DMS53 treated with DMSO at 0.1 percent for 48 hours (cell line): Measurements from ENCODE around the gene CHCHD6.

Source experiments
- DNase-seq: peaks from one replicate; lab custom pipeline; 2025; ENCODE audit not compliant: unreplicated experiment; lab: John Stamatoyannopoulos, UW

CHCHD6 gene

DNA sequence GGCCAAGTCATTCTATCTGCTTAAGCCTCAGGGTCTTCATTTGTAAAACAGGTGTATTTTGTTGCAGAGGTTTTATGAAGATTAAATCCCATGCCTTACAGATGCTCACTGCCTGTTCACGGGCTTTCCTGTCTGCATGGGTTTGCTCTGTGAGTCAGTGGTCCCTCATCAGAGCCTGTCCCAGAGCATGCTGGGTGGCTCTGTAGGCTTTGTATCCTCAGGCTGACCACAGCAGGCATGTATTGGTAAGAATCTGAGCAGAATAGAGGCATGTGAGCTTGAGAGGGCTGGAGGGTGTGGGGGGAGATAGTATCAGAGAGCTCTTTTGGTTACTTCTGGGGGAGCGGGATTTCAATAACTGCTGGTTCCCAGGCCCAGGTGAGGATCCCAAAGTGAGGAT, 233.5 kb downstream of the CHCHD6 start:
- no peak for DNase-seq

DNA sequence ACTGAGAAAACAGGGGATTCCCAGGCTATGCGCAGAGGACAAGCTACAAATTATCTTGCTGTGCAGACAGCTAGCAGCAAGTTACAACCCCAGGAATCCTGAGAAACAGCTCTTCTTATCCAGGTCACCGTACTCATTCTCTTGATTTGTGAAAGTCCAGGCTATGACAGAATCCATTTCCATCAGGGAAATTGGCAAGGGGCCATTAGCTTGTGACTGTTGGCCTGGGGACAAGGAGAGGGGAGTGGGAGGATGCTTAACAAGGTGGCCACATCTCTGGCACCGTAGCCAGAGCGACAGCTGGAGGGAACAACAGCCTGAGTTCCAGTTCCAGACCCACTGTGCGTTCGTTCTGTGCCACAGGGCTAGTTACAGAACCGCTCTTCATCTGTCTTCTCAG, 233.9 kb downstream of the CHCHD6 start:
- no peak for DNase-seq

DNA sequence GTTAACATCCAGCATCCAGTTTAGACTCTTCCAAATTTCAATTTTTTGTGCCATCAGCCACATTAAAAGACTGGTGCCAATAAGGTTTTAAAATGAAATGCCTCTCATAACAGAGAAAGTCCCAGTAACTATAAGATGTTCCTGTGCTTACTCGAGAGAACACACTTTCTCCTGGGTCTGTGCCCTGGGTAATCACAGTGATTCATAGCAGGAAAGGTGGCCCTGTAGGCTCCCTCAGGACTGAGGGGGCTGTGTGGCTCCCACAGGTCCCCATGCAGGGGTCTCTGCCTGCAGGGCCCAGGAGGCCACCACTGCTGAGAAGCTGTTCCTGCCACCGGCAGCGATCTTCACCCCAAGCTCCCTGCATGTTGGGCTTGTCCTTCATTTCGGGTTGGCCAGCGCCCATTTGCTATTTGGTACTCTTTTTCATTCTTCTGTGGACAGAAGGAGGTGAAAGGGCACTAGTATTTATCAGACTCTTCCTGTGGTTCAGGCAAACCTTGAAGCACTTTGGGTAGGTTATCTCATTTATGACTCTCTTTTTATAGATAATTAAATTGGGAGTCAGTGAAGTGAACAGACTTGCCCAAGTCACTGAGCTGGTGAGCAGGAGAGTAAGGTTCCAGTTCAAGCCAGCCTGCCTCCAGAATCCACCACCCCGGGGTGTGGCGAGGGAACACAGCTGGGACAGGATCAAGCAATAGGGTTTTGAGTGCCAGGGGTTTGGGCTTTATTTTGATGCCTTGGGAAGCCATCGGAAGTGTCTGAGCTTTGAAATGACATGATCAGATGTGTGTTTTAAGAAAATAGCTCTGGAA, 234.7 kb downstream of the CHCHD6 start:
- no peak for DNase-seq

DNA sequence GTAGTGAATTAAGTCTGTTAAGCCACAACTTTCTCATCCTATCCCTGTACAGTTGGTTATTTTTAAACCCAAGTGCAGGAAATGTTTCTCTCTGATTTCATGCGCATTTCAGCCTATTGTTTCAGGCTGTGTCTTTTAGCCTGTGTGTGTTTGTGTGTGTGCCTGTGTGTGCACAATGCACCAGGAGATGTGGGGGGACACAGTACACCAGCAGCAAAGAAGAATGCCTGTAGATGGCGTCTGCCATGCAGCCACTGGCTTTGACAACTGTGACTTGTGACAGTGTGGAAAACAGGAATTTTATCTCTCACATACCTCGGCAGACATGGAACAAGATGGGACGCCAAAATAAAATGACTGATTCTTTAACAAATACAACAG, 235.3 kb downstream of the CHCHD6 start:
- DNase-seq = no peak

DNA sequence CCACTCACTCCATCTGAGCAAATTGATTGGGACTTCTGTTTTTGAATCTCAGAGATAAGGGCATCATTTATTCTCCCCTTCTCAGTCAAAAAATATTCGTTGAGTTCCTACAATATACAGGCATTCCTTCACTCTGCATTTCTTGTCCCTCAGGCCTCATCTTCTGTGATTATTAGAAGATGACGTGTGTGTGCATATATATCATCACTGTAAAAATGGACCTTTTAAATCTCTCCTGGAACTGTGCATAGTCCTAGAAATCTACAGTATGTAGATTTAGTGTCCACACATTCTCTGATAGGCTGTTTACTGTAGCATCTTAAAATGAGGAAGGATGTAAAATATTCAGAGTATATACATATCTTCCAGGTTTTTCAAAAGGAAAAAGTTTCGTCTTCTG, 235.7 kb downstream of the CHCHD6 start:
- DNase-seq = no peak

DNA sequence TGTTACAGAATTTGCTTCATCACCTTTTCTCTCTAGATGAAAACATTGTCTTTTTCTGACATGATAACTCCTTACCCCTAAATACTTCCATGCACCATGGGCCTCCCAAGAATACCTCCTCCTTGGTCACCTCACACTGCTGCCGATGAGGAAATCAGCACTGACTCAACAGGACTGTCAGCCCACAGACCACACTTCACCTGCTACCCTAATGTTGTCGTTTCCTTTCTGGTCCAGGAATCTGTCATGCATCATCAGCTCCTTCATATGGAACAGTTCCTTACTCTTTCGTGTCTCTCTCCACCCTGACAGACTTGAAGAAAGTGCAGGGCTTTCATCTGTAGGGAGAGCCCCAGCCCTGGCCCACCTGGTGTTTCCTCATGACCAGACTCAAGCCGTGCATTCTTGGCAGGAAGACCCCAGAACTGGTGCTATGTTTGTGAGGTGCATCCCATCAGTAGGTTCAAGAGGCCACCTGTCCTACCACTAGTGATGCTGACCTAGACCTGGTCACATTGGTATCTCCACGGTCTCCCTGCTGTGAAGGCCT, 237.8 kb downstream of the CHCHD6 start:
- DNase-seq = no peak

DNA sequence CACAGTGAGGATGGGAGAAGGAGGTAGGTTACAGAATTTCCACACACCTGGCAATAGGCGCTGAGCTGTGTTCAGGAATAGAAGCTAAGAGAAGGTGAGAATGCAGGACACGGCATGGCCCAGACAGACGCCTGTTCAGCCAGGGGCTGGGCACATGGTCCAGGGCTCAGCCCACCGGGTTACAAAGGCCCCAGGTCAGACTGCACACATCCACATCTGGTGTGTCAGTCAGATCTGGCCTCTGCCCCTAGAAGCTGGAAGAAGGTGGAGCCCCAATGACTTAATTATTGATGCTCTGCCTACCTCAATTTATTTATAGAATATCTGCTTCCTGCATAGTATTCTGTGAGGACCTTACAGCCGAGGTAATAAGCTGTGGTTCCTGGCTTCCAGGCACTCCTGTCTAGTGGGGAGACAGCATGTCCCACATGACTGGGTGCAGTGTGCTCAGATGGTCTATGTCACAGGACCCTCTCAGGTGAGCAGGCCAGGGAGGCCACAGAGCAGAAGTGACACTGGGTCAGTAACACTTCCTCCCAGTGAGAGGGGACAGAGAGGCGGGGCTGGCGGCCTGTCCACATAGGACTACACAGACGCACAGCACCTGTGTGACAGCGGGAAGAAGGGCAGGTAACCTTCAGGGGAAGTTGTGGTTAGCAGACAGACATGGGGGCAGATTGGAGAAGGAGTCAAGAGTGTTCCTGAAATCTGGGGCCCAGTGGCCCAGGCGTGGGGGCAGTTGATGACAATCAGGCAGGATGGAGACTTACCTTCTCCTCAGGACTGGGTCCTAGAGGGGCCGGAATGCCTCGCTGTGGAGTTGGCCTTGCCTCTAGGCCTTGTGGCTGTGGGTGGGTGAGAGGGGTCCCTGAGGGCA, 240.3 kb downstream of the CHCHD6 start:
- no peak for DNase-seq

DNA sequence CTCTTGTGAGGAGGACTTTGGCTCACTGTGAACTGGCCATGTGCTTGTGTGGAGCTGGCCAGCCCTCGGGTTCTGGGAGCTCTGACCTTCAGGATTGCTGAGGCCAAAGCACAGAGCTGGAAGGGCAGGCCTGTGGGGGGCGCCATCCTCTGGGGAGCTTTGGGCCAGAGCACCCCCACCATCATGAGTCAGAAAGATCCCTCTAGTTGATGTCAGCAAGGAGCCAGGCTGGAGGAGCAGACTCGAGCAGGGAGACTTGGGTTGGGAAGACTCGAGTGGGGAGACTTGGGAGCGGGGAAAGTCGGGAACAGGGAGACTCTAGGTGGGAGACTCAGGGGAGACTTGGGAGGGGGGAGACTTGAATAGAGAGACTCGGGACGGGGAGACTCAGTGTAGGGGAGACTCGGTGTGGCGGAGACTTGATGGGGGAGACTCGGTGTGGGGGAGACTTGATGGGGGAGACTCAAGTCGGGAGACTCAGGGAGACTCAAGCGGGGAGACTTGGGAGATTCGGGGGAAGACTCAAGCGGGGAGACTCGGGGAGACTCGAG, 241.2 kb downstream of the CHCHD6 start:
- no peak for DNase-seq

DNA sequence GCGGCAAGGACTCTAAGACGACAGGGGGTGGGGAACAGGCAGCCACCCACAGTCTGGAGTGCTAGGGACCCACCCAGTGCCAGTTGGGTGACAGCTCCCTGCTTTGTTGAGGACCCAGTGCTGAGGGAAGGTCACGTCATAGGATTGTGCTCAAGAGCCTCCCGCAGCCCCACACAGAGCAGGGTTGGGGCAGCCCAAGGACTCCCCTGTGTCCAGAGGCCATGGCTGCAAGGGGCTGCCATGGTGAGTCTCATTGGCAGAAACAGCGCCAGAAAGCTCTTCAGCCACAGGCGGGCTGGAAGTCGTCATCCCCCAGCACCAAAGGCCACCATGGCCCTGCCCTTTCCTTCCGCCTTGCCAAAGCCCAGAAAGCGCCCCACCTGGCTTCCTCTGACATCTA, 241.9 kb downstream of the CHCHD6 start:
- no peak for DNase-seq

DNA sequence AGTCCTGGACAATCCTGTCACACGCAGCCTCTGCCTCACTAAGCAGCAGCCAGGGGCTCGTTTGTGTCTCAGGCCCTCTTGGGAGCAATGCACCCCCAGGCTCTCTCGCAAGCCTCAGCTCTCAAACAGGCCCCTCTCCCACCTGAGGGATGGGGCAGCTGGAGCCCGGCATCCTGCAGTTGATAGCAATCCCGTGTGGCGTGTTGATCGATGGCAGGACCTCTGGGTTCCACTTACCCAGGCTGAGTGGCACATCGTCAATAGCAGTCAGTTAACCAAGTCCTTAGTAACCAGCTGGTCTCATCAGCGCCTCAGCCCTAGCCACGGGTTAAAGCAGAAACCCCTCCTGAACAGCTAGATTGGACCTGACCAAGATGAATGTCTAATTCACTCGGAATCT, 242.4 kb downstream of the CHCHD6 start:
- no peak for DNase-seq

DNA sequence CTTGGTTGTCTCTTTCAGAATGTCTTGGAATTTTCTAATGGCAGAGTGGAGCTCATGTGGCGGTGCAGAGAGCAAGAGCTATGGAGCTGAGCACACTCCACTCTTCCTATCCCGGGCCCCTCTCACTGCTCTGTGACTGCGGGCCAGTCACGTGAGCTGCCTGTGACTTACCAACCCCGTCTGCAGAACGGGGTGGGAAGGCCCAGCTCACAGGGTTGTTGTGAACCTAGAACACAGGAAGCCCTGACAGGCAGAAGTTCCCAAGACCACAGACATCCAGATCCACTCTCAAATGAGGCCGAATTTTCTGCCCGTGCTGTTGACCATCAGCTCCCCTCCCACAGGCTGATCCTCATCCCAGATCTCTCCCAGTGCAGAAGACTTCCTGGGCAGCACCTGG, 243.4 kb downstream of the CHCHD6 start:
- no peak for DNase-seq

DNA sequence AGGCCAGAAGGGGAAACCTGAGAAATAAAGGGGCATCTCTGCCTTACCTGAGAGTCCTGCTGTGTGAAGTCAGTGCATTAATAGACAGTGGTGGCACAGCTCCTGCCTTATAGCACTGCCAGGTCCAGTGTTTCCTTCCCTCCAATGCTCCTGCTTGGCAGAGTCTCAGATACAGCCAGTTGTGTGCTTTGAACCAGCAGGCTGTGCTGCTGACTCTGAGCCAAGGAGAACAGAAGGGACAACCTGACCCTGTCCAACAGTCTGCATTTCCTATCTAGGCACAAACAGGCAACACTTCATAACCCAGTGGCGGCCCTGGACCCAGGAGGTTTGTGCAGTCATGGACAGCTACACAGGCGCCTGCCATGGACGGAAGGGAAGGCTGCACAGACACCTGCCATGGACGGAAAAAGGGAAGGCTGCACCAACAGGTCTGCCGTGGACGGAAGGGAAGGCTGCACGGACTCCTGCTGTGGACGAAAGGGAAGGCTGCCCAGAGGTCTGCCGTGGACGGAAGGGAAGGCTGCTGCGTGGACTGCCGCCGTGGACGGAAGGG, 245.0 kb downstream of the CHCHD6 start:
- no peak for DNase-seq

DNA sequence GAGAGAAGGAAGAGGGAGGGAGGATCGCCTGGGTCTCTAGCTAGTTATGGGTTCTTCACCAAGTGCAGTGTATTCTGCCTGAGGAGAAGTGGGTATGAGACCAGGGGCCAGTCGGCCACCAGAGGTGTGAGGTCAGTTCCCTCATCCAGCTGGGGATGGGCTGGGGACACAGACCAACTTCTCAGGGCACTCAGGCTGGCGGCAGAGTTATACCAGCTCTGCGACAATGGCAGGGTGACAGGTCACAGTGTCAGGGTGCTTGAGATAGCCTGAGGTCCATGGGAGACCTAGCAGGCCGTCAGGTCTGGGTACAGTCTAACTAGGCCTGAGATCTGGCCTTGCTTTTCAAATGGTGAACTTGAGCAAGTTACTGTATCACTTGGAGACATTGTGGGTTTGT, 247.5 kb downstream of the CHCHD6 start:
- no peak for DNase-seq

DNA sequence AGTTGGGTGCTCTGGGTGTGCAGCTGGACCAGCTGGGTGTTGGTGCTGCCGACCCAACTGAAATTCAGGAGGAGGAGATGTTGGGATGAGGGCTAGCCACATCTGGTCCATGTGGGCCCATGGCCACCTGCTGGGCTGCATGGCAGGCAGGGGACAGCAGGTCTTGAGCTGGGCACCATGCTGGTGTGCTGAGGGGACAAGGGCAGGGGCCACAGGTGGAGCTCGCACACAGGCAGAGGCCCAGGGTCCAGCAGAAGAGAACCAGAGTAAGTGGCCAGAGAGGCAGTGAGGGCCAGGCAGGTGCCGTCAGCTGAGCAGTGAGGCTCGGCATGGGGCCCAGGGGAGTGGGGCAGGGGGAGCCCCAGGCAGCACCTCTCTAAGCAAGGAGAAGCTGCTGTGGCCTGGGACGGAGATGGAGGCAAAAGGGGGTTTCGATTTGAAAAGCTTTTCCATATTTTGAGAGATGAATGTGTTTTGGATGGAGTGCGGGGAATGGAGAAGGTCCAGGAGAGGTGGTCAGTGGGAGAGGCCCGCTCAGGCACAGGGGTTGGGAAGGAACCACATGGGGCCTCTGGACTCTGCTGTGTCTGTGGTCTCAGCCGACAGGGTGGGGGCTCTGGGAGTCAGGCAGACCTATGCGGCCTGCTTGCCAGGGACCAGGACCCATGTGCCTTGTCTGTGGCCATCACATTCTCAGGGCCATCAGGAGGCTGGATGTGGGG, 248.4 kb downstream of the CHCHD6 start:
- no peak for DNase-seq

DNA sequence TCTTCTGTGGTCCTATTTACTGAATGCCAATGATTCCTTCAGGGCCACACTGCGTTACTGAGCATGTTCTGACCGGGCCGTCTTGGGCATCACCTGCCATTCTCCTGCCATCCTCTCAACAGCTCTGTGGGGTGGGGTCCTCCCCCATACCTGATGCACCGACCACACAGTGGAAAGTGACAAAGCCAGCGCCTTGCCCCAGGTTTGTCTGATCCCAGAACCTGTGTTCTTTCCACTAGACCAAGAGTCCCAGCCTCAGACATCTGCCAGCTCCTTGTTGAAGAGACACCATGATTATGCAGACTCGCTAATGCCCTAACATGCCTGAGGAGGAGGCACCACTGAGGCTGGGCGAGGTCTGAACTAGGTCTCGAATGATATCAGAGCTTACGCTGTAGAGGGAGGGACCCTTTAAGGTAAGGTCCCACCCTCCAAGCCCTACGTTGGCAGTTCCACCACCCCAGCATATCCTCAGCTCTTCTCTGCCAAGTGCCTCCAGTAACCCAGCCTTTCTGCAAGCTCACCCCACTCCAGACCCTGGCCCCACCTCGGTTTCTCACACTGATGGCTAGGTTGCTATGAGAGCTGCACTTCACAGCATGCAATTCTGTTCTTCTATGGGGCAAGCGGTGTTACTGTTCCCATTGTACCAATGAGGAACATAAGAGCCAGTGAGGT, 249.1 kb downstream of the CHCHD6 start:
- no peak for DNase-seq

DNA sequence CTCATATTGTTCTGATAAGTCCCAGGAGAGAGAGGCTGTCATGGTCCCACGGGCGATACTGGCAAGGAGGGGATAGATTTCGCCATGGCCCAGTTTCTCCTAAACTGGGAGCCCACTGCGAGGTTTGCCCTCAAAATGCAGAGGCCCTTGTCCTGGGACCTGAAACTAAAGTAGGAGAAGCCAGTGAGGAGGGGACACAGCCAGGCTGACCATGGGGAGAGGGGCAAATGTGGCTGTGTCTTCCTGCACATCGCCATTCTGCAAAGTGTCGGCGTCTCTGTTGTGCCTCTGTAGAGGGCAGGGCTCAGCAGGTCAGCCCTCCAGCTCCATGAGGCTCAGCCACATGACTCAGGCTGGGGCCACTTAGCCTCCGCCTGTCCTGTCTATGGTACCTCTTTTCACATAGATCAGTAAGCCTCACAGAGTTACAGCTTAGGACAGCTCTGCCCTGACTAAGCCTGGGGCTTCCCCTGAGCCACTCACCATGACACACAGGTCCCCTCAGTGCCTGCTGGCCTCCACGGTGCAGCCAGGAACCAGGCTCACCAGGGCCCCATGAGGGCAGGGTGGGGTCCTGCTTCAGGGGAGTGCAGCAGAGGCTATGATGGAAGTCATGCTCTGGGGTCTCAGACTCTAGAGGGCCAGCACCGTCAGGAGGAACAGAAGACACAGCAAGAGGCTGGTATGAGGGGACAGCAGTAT, 250.3 kb downstream of the CHCHD6 start:
- no peak for DNase-seq

DNA sequence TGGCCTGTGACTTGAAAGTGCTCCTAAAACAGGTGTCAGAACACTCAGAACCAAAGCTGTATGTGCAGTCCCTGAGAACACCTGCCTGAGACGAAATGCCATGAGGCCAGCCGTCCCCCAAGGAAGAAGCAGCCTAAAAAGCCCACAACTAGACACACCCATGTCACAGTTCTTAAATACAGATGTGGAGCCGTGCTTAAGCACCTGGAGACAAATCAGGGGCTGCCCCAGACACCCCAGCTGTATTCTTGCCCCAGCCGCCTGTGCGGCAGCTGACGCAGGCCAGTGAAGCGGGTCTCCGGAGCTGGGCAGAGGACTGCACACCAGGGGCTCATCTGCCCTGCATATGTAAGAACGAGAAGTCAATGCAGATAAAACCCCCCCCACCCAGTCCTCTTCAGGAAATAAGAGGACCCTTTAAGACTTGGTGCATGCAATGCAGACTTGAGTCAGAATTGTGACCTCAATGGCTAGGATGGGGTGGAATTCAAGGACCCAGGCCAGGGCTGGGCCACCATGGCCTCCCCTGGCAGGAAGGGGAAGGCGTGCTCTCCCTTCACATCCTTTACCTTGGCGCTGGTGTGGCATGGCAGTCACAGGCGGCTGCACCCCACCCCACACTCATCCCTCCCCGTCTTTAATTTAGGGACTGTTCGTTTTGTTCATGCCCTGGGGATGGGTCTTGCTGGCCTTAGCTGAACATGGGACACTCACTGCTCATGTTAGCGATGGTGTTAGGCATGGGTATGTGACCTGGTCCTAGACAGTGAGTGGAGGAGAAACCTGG, 251.2 kb downstream of the CHCHD6 start:
- DNase-seq = no peak

DNA sequence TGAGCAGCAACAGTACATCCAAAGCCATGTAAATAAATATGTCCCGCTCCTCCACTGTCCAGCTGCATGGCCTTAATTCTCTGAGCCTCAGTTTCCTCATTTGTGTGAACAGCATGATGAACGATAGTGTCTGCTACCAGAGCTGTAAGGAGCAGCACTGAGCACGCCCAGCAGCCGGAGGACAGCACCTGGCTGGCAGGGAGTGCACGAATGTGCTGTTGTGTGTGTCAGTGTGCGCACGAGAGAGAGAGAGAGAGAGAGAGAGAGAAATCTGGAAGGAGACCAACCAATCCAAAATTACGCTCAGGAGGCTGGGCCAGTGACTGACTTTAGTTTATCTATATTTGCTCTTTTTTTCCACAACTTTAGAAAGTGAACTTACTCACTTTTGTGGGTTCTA, 252.3 kb downstream of the CHCHD6 start:
- DNase-seq = no peak
